Psoas muscle (tissue), 8 donors: ENCODE measurements around the gene SASH1. TPM values are rescaled to one million over a fixed set of nuclear protein-coding genes. Genes with fewer than 3 reads are reported as not detected.

Experiments used
- ATAC-seq, 4 donors: fragments of 200-7000 bp; cut with Tn5 transposase; one replicate each; pipeline ENCODE4 v1.9.1; 2020; ENCODE audit warnings: moderate library complexity in 3 of 4, mild to moderate bottlenecking in 2 of 4
- DNase-seq, 2 donors: peaks; one replicate each; pipeline ENCODE4 v3.0.0-alpha.2; 2020
- H3K27ac ChIP-seq: fragments of 200-600 bp; one replicate; pipeline ENCODE4 v1.8.0; 2022
- H3K27me3 ChIP-seq, 3 donors: fragments of 200-600 bp in 1 of 3; one replicate each; pipeline versions ENCODE4 v1.6.1 to v1.8.0; 2013 to 2022; ENCODE audit warnings: low read length in 2 of 3, mild to moderate bottlenecking in 2 of 3, moderate library complexity in 1 of 3; ENCODE audit not compliant: insufficient read depth in 3 of 3
- H3K36me3 ChIP-seq, 2 donors: fragments of 200-600 bp in 1 of 2; one replicate each; pipeline versions ENCODE4 v1.6.1 to v1.8.0; 2013 to 2022; ENCODE audit warnings: low read depth in 1 of 2, mild to moderate bottlenecking in 1 of 2, moderate library complexity in 1 of 2; ENCODE audit not compliant: insufficient read depth in 1 of 2
- H3K4me1 ChIP-seq: fragments of 200-600 bp; one replicate; pipeline ENCODE4 v1.8.0; 2022
- H3K4me3 ChIP-seq: fragments of 200-600 bp; one replicate; pipeline ENCODE4 v1.8.0; 2022; ENCODE audit warnings: mild to moderate bottlenecking
- H3K9me3 ChIP-seq: fragments of 200-600 bp; one replicate; pipeline ENCODE4 v1.8.0; 2022
- WGBS, 3 donors: extraction: QIAGEN DNeasy Blood & Tissue Kit; methylation state at CpG; one replicate each; pipeline versions ENCODE4 v1.1.6 to v1.1.7; 2013; 5-methylcytosine and 5-hydroxymethylcytosine counted together
- intact Hi-C, 2 donors: fragments of 100-400 bp; cut with DNase I; formaldehyde crosslinking; loops; one replicate each; pipeline versions ENCODE4 v1.11.0 to v1.14.2; 2022
- polyA plus RNA-seq, 3 donors: library from polyadenylated mRNA; stranded (reverse); fragments of 200-250 nt; gene quantifications; one replicate each; pipeline ENCODE4 v1.2.3, GENCODE V29; 2013
- total RNA-seq, 4 donors: library from RNA; stranded (reverse); fragmentation: NEBNext Ultra II Directional in 2 of 4; extraction: Animal tissue kit (Norgen Biotek cat#: 25700) in 2 of 4; gene quantifications; one replicate each; pipeline versions ENCODE4 v1.2.1 to v1.2.4, GENCODE V29; 2021 to 2023
- TF ChIP-seq, protein P1 (sequence below): fragments of 200-600 bp; IDR thresholded peaks from one replicate; pipeline ENCODE4 v1.8.0; 2022; ENCODE audit warnings: antibody characterized with exemption
- donor health status: healthy with polysubstance abuse.
- donor health status: DM: no; HTN: no; CAD: no; lungs with moderate emphysema.
- donor health status: Bipolar disorder and iron deficiency.
- donor health status: healthy.
- donor health status: DM: yes; HTN: yes; CAD: no.
- donor health status: DM: no; HTN: no; CAD: no.
- donor health status: DM: no; HTN: no; CAD: no.
- donor health status: DM: yes; HTN: yes; CAD: no.

SASH1 gene
- total and polyA plus RNA-seq, 7 donors, result 5.0 to 26.1 (median 13.0) TPM

GRCh38 chr6:148532698-148533097 lies 190.1 kb downstream of the SASH1 start:
- Histone ChIP-seq H3K27ac (no peak overlapping the region), H3K36me3 (peaks cover 9 to 64% of the 10 kb centered on the region in 2 donors), H3K4me1 (no peaks in the 10 kb centered on the region), H3K9me3 (no peaks in the 10 kb centered on the region), H3K27me3 (peaks cover 0 to 2% (median 0%) of the 10 kb centered on the region in 3 donors), H3K4me3 (no peak overlapping the region)
- WGBS, 3 donors, result 95 to 97% (median 96%) methylated on average over 13 of the region's 13 CpGs
- intact Hi-C loops, result no loop called here
- DNase-seq, result no peak
- TF ChIP-seq, protein P1, sequence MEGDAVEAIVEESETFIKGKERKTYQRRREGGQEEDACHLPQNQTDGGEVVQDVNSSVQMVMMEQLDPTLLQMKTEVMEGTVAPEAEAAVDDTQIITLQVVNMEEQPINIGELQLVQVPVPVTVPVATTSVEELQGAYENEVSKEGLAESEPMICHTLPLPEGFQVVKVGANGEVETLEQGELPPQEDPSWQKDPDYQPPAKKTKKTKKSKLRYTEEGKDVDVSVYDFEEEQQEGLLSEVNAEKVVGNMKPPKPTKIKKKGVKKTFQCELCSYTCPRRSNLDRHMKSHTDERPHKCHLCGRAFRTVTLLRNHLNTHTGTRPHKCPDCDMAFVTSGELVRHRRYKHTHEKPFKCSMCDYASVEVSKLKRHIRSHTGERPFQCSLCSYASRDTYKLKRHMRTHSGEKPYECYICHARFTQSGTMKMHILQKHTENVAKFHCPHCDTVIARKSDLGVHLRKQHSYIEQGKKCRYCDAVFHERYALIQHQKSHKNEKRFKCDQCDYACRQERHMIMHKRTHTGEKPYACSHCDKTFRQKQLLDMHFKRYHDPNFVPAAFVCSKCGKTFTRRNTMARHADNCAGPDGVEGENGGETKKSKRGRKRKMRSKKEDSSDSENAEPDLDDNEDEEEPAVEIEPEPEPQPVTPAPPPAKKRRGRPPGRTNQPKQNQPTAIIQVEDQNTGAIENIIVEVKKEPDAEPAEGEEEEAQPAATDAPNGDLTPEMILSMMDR, result no peak
- no peak for ATAC-seq

DNA sequence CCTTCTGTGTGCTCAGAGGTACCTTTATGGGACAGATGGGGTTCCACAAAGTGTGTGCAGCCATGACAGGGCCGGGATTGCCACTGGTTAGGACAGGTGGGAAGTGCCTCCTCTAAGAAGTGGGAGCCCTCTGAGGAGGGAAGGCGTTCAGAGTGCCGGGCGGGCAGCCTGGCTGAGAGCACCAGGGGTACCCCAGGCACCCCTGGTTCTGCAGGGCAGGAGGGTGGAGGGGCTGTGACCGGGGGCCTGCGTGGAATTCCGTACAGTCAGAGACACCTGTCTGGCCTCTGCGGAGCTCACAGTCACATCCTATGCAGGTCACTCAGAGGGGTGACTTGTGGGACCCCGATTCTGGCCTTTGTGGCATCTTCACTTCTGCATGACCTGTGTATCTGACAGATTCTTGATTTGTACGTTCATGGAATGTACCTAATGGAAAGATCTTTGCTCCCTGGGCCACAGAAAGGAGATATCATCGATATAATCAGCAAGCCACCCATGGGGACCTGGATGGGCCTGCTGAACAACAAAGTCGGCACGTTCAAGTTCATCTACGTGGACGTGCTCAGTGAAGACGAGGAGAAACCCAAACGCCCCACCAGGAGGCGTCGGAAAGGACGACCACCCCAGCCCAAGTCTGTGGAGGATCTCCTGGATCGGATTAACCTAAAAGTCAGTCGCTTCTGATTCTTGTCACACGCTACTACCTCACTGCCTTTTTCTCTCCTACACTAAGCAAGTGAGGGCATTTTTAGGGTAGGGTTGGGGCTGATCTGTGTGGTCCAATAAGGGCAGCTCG lies 190.9 kb downstream of the SASH1 start:
- H3K36me3 ChIP-seq, result peaks cover 9 to 57% of the 10 kb centered on the region in 2 donors
- no peak for ATAC-seq
- H3K9me3 ChIP-seq, result no peaks in the 10 kb centered on the region
- intact Hi-C loops, result no loop called here
- WGBS, 3 donors, result 90 to 93% (median 93%) methylated on average over 24 of the region's 24 CpGs
- no peaks in the 10 kb centered on the region for H3K4me1 ChIP-seq
- TF ChIP-seq, protein P1, result no peak
- no peak for DNase-seq
- no peak overlapping the region for H3K4me3 ChIP-seq
- H3K27me3 ChIP-seq, result peaks cover 0 to 2% (median 0%) of the 10 kb centered on the region in 3 donors
- no peak overlapping the region for H3K27ac ChIP-seq

DNA sequence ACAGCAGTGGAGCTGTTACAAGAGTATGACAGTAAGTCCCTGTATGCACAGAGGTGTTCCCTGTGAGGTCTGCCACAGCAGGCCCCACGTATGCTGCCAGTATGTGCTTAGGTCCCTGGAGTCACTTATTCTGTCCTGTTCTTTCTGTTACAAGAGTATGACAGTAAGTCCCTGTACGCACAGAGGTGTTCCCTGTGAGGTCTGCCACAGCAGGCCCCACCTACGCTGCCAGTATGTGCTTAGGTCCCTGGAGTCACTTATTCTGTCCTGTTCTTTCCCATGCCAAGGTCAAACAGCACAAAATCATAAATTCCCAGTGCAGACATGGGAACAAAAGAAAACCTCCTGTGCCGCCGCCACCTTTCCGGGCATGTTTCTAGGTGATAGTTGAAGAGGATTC lies 192.2 kb downstream of the SASH1 start:
- Histone ChIP-seq H3K36me3 (peaks cover 9 to 56% of the 10 kb centered on the region in 2 donors), H3K9me3 (no peaks in the 10 kb centered on the region), H3K4me1 (no peaks in the 10 kb centered on the region), H3K27ac (no peak overlapping the region), H3K27me3 (peaks cover 0 to 2% (median 0%) of the 10 kb centered on the region in 3 donors), H3K4me3 (no peak overlapping the region)
- TF ChIP-seq, protein P1, result no peak
- intact Hi-C loops, result no loop called here
- DNase-seq (no peak), ATAC-seq (no peak)
- 93 to 95% (median 95%) methylated on average over 6 of the region's 6 CpGs for WGBS, 3 donors

- Histone ChIP-seq H3K36me3 (peaks cover 9 to 60% of the 10 kb centered on the region in 2 donors), H3K9me3 (no peaks in the 10 kb centered on the region), H3K4me1 (no peaks in the 10 kb centered on the region), H3K4me3 (no peak overlapping the region), H3K27me3 (peaks cover 0 to 2% (median 0%) of the 10 kb centered on the region in 3 donors), H3K27ac (no peak overlapping the region)
- TF ChIP-seq, protein P1, result no peak
- no peak for DNase-seq
- 89 to 93% (median 91%) methylated on average over 7 of the region's 7 CpGs for WGBS, 3 donors
- no peak for ATAC-seq
- intact Hi-C loops, result no loop called here
These were observed 192.7 kb downstream of the SASH1 start for GRCh38 chr6:148535381-148535780.
